ENCODE results near the gene SIRT3. TPM values are rescaled to one million over a fixed set of nuclear protein-coding genes. Genes with fewer than 3 reads are reported as not detected.

Gene SIRT3
- total RNA-seq, 2 experiments from 2014 or later: 27.7 to 32.1 TPM

- DNase-seq: peak; percentile 56
- Mint-ChIP-seq H3K36me3 (ENCODE audit: low read depth) (peaks cover 39% of the 10 kb centered on the region), H3K27me3 (peaks cover 10% of the 10 kb centered on the region), H3K4me1 (ENCODE audit: low read depth) (peaks cover 61% of the 10 kb centered on the region), H3K4me3 (peak overlapping the region; percentile 82), H3K9me3 (no peaks in the 10 kb centered on the region), H3K27ac (peak overlapping the region; percentile 86)
- intact Hi-C loops (cut with micrococcal nuclease): no loop called here
- ChIA-PET CTCF (interaction anchor here (0.7 to 7.4 kb wide), 7 partner anchors 9 to 79 kb away, joined by 3 to 71 read pairs (median 4); partner anchors contain the start of gene IFITM2), POLR2A (interaction anchor here (0.7 to 8.5 kb wide), 17 partner anchors 9 to 72 kb away, joined by 3 to 75 read pairs (median 3); partner anchors contain the start of gene PSMD13)
- ATAC-seq: peak; percentile 18
- TF ChIP-seq CTCF (IDR thresholded peaks at IDR 0.05): no peak
Observed at GRCh38 chr11:283405-284104, 47.4 kb upstream of the SIRT3 start.

- H3K27ac Mint-ChIP-seq: peak overlapping the region; percentile 86
- DNase-seq (no peak), ATAC-seq (no peak)
- no peaks in the 10 kb centered on the region for H3K9me3 Mint-ChIP-seq
- CTCF ChIA-PET: interaction anchor here (0.7 to 7.4 kb wide), 7 partner anchors 16 to 165 kb away, joined by 3 to 71 read pairs (median 4); partner anchors contain the start of gene IFITM2
- peaks cover 34% of the 10 kb centered on the region for H3K36me3 Mint-ChIP-seq (ENCODE audit: low read depth)
- H3K27me3 Mint-ChIP-seq: peaks cover 10% of the 10 kb centered on the region
- POLR2A ChIA-PET: interaction anchor here (0.9 to 8.5 kb wide), 13 partner anchors 7 to 67 kb away, joined by 3 to 75 read pairs (median 4); partner anchors contain the start of genes PGGHG and PSMD13
- H3K4me3 Mint-ChIP-seq: peak overlapping the region; percentile 82
- intact Hi-C loops (cut with micrococcal nuclease): no loop called here
- TF ChIP-seq CTCF (IDR thresholded peaks at IDR 0.05): no peak
- H3K4me1 Mint-ChIP-seq (ENCODE audit: low read depth): peaks cover 65% of the 10 kb centered on the region
Observed at GRCh38 chr11:282630-283360, 46.7 kb upstream of the SIRT3 start.

DNA sequence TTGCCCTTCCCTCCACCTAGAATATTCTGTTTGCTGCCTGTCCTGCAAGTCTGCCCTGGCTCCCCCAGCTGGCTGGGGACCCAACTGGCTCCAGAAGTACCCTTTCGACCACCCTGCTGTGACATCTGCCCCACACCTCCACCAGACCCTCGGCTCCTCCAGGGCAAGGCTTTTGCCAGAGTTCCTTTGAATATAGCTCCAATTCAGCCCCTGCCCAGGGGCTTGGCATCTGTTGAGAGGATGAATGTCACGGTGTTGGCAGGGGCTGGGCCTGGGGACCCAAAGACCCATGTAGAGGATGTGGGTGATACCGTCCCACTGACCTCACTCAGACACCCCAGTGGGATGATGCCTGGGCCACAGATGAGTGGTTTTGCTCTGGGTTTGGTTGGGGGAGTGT is 46.0 kb upstream of the SIRT3 start:
- peak overlapping the region; percentile 82 for H3K4me3 Mint-ChIP-seq
- CTCF ChIA-PET: interaction anchor here (1.3 to 7.4 kb wide), 5 partner anchors 14 to 166 kb away, joined by 3 to 71 read pairs (median 27); partner anchors contain the start of gene IFITM2
- TF ChIP-seq CTCF (IDR thresholded peaks at IDR 0.05): no peak
- peaks cover 66% of the 10 kb centered on the region for H3K4me1 Mint-ChIP-seq (ENCODE audit: low read depth)
- peak overlapping the region; percentile 86 for H3K27ac Mint-ChIP-seq
- DNase-seq (peak; percentile 25), ATAC-seq (no peak)
- POLR2A ChIA-PET: interaction anchor here (1.0 to 8.5 kb wide), 7 partner anchors 7 to 34 kb away, joined by 3 to 75 read pairs (median 33); partner anchors contain the start of gene PGGHG
- H3K9me3 Mint-ChIP-seq: peaks cover 2% of the 10 kb centered on the region
- H3K27me3 Mint-ChIP-seq: peaks cover 10% of the 10 kb centered on the region
- intact Hi-C loops (cut with micrococcal nuclease): no loop called here
- H3K36me3 Mint-ChIP-seq (ENCODE audit: low read depth): peaks cover 33% of the 10 kb centered on the region

- Mint-ChIP-seq H3K27ac (peak overlapping the region; percentile 86), H3K4me1 (ENCODE audit: low read depth) (peaks cover 65% of the 10 kb centered on the region), H3K27me3 (peaks cover 10% of the 10 kb centered on the region), H3K36me3 (ENCODE audit: low read depth) (peaks cover 37% of the 10 kb centered on the region), H3K9me3 (peaks cover 6% of the 10 kb centered on the region), H3K4me3 (peak overlapping the region; percentile 82)
- CTCF ChIA-PET: interaction anchor here (1.3 to 7.4 kb wide), 7 partner anchors 9 to 166 kb away, joined by 3 to 71 read pairs (median 14); partner anchors contain the start of gene IFITM2
- ATAC-seq: no peak
- intact Hi-C loops (cut with micrococcal nuclease): no loop called here
- DNase-seq: peak; percentile 52
- no peak for TF ChIP-seq CTCF (IDR thresholded peaks at IDR 0.05)
- POLR2A ChIA-PET: interaction anchor here (0.9 to 8.5 kb wide), 10 partner anchors 8 to 168 kb away, joined by 3 to 75 read pairs (median 10); partner anchors contain the start of genes PGGHG and PTDSS2
Observed at GRCh38 chr11:281486-282161, 45.5 kb upstream of the SIRT3 start.

Measured in activated CD8-positive, alpha-beta T cell treated with anti-CD3 and anti-CD28 coated beads for 36 hours (primary cell).